SK-N-SH (cell line): Measurements from ENCODE around the gene AGRP. TPM values are rescaled to one million over a fixed set of nuclear protein-coding genes. Genes with fewer than 3 reads are reported as not detected.

ENCODE experiments used
- CTCF ChIA-PET: fragments of 300-600, 350-600 bp; formaldehyde crosslinking; extraction: SDS; loops from one replicate; lab custom pipeline; 2021; lab: Yijun Ruan, JAX
- POLR2A ChIA-PET: fragments of 350-600 bp; sonication (Branson Sonifier 250); formaldehyde crosslinking; extraction: SDS; loops from one replicate; lab custom pipeline; 2020; ENCODE audit warnings: antibody characterized with exemption, inconsistent platforms; lab: Yijun Ruan, JAX
- DNase-seq: peaks from one replicate; pipeline ENCODE4 v3.0.0; 2012
- H2AFZ ChIP-seq: fragments of 200-600 bp; sonication (generic); 2 replicates; pipeline ENCODE4 v1.8.1; 2016; ENCODE audit warnings: antibody characterized with exemption, mild to moderate bottlenecking, low read depth
- H3F3A ChIP-seq: fragments of 200-600 bp; sonication (generic); replicated peaks from 2 replicates; pipeline ENCODE3; 2016; ENCODE audit warnings: antibody characterized with exemption, mild to moderate bottlenecking; ENCODE audit not compliant: insufficient read depth
- H3K27ac ChIP-seq, 2 experiments: fragments of 200-500 bp in 1 of 2; fragments of 200-600 bp in 1 of 2; sonication (Bioruptor generic) in 1 of 2; sonication (generic), shearing (Covaris generic) in 1 of 2; 2 replicates each; pipeline versions ENCODE4 v1.5.1 to v1.6.1; 2014 to 2016; ENCODE audit warnings: low read depth in 2 of 2, inconsistent platforms in 1 of 2, low read length in 1 of 2, mild to moderate bottlenecking in 1 of 2, mixed read lengths in 1 of 2
- H3K27me3 ChIP-seq: fragments of 200-600 bp; sonication (generic), shearing (Covaris generic); 2 replicates; pipeline ENCODE4 v1.6.1; 2016; ENCODE audit warnings: mixed run types; ENCODE audit not compliant: insufficient read depth
- H3K36me3 ChIP-seq, 2 experiments: fragments of 200-500 bp in 1 of 2; fragments of 200-600 bp in 1 of 2; sonication (Bioruptor generic) in 1 of 2; sonication (generic) in 1 of 2; replicated peaks in 1 of 2; 2 replicates each; pipeline versions ENCODE3 to v1.5.1; 2014 to 2016; ENCODE audit warnings: low read length in 1 of 2, mild to moderate bottlenecking in 1 of 2; ENCODE audit not compliant: insufficient read depth in 2 of 2, control insufficient read depth in 1 of 2
- H3K4me1 ChIP-seq, 2 experiments: fragments of 200-500 bp in 1 of 2; fragments of 200-600 bp in 1 of 2; sonication (Bioruptor generic) in 1 of 2; sonication (generic), shearing (Covaris generic) in 1 of 2; 2 replicates each; pipeline versions ENCODE4 v1.5.1 to v1.6.1; 2014 to 2016; ENCODE audit warnings: low read depth in 1 of 2, low read length in 1 of 2, mixed run types in 1 of 2; ENCODE audit not compliant: insufficient read depth in 2 of 2, control insufficient read depth in 1 of 2
- H3K4me2 ChIP-seq: fragments of 200-600 bp; sonication (generic), shearing (Covaris generic); 2 replicates; pipeline ENCODE4 v1.6.1; 2017; ENCODE audit warnings: mixed run types
- H3K4me3 ChIP-seq, 2 experiments: fragments of 200-500 bp in 1 of 2; fragments of 200-600 bp in 1 of 2; sonication (Bioruptor generic) in 1 of 2; sonication (generic), shearing (Covaris generic) in 1 of 2; 2 replicates each; pipeline versions ENCODE4 v1.5.1 to v1.8.1; 2014 to 2016; ENCODE audit warnings: low read depth in 2 of 2, inconsistent platforms in 1 of 2, low read length in 1 of 2, mild to moderate bottlenecking in 1 of 2, mixed read lengths in 1 of 2, moderate library complexity in 1 of 2
- H3K79me2 ChIP-seq: fragments of 200-600 bp; sonication (generic); 2 replicates; pipeline ENCODE4 v1.8.1; 2017; ENCODE audit warnings: mild to moderate bottlenecking; ENCODE audit not compliant: insufficient read depth
- H3K9ac ChIP-seq: fragments of 200-600 bp; sonication (generic); 2 replicates; pipeline ENCODE4 v1.6.1; 2017; ENCODE audit warnings: mixed run types
- H3K9me2 ChIP-seq: fragments of 200-600 bp; sonication (generic); 2 replicates; pipeline ENCODE4 v1.6.1; 2017; ENCODE audit warnings: mixed run types
- H3K9me3 ChIP-seq: fragments of 200-600 bp; sonication (generic); 2 replicates; pipeline ENCODE4 v1.6.1; 2017; ENCODE audit warnings: mixed run types, mild to moderate bottlenecking, moderate library complexity
- H4K20me1 ChIP-seq: fragments of 200-600 bp; sonication (generic); 2 replicates; pipeline ENCODE4 v1.6.1; 2017; ENCODE audit warnings: mild to moderate bottlenecking, mixed run types; ENCODE audit not compliant: insufficient read depth
- CTCF ChIP-seq: fragments of 200-600 bp; sonication (generic); IDR thresholded peaks from 2 replicates; pipeline ENCODE4 v1.6.1; 2017; ENCODE audit warnings: antibody characterized with exemption, mild to moderate bottlenecking, moderate library complexity
- ELF1 ChIP-seq: IDR thresholded peaks from 2 replicates; pipeline ENCODE4 v1.4.0; 2012
- FOSL2 ChIP-seq: IDR thresholded peaks from 2 replicates; pipeline ENCODE4 v1.4.0; 2012; ENCODE audit warnings: low read depth, mild to moderate bottlenecking, moderate library complexity, borderline replicate concordance
- IRF3 ChIP-seq: fragments of 150-350 bp; IDR thresholded peaks from 2 replicates; pipeline ENCODE4 v1.6.1; 2016; ENCODE audit warnings: mild to moderate bottlenecking, low read depth, low read length
- MAX ChIP-seq: IDR thresholded peaks from 2 replicates; pipeline ENCODE4 v1.4.0; 2012; ENCODE audit warnings: low read depth
- NFIC ChIP-seq: IDR thresholded peaks from 2 replicates; pipeline ENCODE4 v1.4.0; 2012; ENCODE audit warnings: borderline replicate concordance
- POLR2AphosphoS5 ChIP-seq: IDR thresholded peaks from 2 replicates; pipeline ENCODE4 v1.6.1; 2012; ENCODE audit warnings: low read depth, low read length
- REST ChIP-seq: IDR thresholded peaks from 2 replicates; pipeline ENCODE4 v1.6.1; 2012; ENCODE audit warnings: mild to moderate bottlenecking, low read depth, low read length, moderate library complexity
- SMC3 ChIP-seq: IDR thresholded peaks from 2 replicates; pipeline ENCODE4 v1.6.1; 2012; ENCODE audit warnings: low read depth, low read length, improper control_type of control experiment
- TAF1 ChIP-seq: IDR thresholded peaks from 2 replicates; pipeline ENCODE4 v1.6.1; 2012; ENCODE audit warnings: low read depth, mild to moderate bottlenecking, low read length, moderate library complexity, borderline replicate concordance
- WGBS: methylation state at CpG from one replicate; pipeline ENCODE4 v1.1.6; 2017; ENCODE audit warnings: low lambda C conversion rate; 5-methylcytosine and 5-hydroxymethylcytosine counted together
- polyA plus RNA-seq, 3 experiments: library from polyadenylated mRNA; depleted of rRNA; stranded (reverse); fragments of >200 nt; gene quantifications; 2 replicates each; pipeline ENCODE4 v1.2.3, GENCODE V29; 2012

AGRP gene
- polyA plus RNA-seq, 1 of the 3 experiments (the other 2 are of a cell fraction) = not detected

GRCh38 chr16:67457611-67458010 lies 25.7 kb downstream of the AGRP start (continued):
- TF ChIP-seq REST (no peak), TAF1 (no peak), ELF1 (no peak), POLR2AphosphoS5 (no peak), FOSL2 (no peak), IRF3 (no peak), NFIC (no peak), MAX (no peak)

GRCh38 chr16:67456391-67457081 lies 26.8 kb downstream of the AGRP start:
- Histone ChIP-seq H3K79me2 (peaks cover 29% of the 10 kb centered on the region), H3K4me1 (peaks cover 14 to 49% of the 10 kb centered on the region in 2 experiments; a peak in 3 of 4 replicates), H3K9me2 (no peaks in the 10 kb centered on the region), H4K20me1 (peaks cover 62% of the 10 kb centered on the region), H3K36me3 (peaks cover 0 to 9% of the 10 kb centered on the region in 2 experiments)
- POLR2A ChIA-PET = no interaction called here
- CTCF ChIA-PET = interaction anchor here (0.7 to 2.9 kb wide), 9 partner anchors 8 to 360 kb away, joined by 3 to 18 read pairs (median 4); partner anchors contain the start of gene ATP6V0D1
- TF ChIP-seq FOSL2 (no peak), IRF3 (no peak), SMC3 (peak; percentile 12; the same call in 1 of the 2 replicates), NFIC (no peak), CTCF (peak; percentile 54)
- TF ChIP-seq, all 33 proteins: peak for 2
- no peak overlapping the region for H3K4me3 ChIP-seq
- H2AFZ ChIP-seq = no peak overlapping the region
- H3K27ac ChIP-seq = peak overlapping the region in 1 of 2 experiments; percentile 36; a peak in 1 of 4 replicates
- WGBS = 76% methylated on average over 5 of the region's 6 CpGs
- H3K9ac ChIP-seq = no peak overlapping the region
- H3K4me2 ChIP-seq = no peak overlapping the region
- peak; percentile 51 for DNase-seq
- no peaks in the 10 kb centered on the region for H3F3A ChIP-seq
- no peaks in the 10 kb centered on the region for H3K9me3 ChIP-seq
- no peaks in the 10 kb centered on the region for H3K27me3 ChIP-seq
